HG02885 (cell line): ENCODE results near the gene NIPAL4.
A peak's percentile ranks its signal among the peaks of the same experiment; 100 is the strongest.
"Not testable (repeated sequence)": the region's sequence is repeated elsewhere in the genome, so short reads cannot be mapped to it uniquely, and the experiment has no call there.

Experiments
- ATAC-seq: cut with Tn5 transposase; IDR thresholded peaks from one replicate; pipeline ENCODE4 v1.9.1; 2021; ENCODE audit warnings: mild to moderate bottlenecking; ENCODE audit not compliant: unreplicated experiment, poor library complexity

The NIPAL4 gene

DNA sequence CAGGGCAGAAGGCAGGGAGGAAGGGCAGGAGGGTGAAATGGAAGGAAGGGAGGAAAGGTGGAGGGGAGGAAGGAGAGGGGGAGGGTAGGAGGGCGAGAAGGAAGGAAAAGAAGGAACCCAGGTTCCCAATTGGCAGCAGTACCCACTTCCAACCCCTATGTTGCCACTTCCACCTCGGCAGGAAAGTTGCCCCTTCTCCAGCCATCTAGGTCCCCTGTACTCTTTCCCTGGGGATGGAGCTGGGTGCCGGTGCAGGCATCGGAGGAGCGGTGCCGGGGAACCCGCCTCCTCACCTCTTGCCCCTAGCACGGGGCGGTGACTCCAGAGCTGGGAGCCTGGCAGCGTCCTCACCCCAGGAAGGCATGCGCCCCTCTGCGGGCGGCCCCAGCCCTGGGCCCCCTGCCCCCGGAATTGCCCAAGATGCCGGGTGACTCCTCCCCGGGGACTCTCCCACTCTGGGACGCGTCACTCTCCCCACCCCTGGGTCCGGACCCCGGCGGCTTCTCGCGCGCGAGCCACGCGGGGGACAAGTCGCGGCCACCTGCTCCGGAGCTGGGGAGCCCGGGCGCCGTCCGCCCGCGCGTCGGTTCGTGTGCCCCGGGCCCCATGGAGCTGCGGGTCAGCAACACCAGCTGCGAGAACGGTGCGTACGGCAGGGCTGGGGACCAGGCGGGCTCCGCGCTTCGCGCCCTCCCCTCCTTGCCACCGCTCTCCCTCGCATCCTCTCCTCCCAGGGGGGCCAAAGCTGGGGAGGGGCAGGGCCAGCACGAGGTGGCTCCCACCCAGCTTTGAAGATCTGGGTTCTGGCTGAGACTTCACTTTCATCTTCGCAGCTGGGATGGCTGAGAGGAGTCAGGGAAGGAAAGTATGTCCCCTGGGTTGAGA, at the start of gene NIPAL4:
TSS of gene NIPAL4 (plus strand) at position 499 of the 885 bp plus-strand sequence. CDS start at position 607, 108 bp downstream.
- ATAC-seq, result no peak

DNA sequence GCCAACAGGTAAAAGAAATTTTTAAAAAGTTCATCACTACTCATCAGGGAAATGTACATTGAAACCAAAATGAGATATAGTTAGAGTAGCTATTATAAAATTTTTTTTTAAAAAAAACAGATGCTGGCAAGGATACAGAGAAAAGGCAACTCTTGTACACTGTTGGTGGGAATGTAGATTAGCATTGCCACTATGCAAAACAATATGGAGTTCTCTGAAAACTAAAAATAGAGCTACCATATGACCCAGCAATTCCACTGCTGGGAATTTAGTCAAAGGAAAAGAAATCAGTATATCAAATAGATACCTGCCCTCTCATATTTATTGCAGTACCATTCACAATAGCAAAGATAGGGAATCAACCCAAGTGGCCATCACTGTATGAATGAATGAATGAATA, 44.2 kb upstream of the NIPAL4 start:
- no peak for ATAC-seq

DNA sequence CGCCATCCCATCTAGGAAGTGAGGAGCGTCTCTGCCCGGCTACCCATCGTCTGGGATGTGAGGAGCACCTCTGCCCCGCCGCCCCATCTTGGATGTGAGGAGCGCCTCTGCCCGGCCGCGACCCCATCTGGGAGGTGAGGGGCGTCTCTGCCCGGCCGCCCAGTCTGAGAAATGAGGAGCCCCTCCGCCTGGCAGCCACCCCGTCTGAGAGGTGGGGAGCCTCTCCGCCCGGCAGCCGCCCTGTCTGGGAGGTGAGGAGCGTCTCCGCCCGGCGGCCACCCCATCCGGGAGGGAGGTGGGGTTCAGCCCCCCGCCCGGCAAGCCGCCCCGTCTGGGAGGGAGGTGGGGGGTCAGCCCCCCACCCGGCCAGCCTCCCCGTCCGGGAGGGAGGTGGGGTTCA, 40.5 kb upstream of the NIPAL4 start:
- not testable (repeated sequence) for ATAC-seq

DNA sequence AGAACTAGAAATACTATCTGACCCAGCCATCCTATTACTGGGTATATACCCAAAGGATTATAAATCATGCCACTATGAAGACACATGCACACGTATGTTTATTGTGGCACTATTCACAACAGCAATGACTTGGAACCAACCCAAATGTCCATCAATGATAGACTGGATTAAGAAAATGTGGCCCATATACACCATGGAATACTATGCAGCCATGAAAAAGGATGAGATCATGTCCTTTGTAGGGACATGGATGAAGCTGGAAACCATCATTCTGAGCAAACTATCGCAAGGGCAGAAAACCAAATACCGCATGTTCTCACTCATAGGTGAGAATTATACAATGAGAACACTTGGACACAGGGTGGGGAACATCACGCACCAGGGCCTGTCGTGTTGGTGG, 30.1 kb upstream of the NIPAL4 start:
- not testable (repeated sequence) for ATAC-seq

DNA sequence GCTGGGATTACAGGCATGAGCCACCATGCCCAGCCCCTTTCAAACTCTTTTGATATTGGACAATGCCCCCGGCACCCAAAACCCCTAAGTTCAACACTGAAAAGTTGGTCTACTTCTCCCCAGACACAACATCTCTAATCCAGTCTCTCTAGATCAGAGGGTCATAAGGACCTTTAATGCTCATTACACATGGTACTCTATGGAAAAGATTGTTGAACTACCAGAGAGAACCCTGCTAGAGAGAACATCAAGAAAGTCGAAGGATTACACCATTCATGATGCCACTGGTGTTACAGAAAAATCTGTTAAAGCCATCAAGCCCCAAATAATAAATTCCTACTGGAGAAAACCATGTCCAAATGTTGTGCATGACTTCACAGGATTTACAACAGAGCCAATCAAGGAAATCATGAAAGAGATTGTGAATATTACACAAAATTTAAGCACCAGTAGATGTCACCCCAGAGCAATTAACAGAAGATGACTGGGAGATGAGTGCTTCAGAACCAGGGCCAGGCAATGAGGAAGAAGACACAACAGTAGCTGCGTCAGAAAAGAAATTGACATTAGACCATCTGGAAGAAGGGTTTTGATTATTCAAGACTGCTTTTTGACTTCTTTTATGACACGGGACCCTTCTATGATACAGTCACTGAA, 28.3 kb upstream of the NIPAL4 start:
- peak; percentile 84 for ATAC-seq

DNA sequence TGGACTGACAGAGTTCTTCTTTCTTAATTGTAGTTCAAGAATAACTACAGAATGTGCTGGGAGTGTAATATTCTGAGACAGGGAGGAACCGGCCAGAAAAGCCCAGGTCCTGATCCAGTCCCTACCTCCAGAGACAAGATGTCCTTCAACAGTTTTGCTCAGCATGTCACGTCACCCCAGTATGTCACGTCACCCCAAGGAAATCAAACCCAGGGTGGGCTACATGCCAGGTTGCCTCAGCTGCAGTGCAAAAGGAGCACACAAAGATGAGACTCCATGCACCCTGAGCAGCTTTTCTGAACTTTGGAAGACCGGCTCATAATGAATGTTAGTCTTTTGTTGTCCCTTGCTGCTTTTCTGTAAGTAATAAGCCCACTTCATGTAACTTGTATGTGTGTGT, 25.9 kb upstream of the NIPAL4 start:
- no peak for ATAC-seq

DNA sequence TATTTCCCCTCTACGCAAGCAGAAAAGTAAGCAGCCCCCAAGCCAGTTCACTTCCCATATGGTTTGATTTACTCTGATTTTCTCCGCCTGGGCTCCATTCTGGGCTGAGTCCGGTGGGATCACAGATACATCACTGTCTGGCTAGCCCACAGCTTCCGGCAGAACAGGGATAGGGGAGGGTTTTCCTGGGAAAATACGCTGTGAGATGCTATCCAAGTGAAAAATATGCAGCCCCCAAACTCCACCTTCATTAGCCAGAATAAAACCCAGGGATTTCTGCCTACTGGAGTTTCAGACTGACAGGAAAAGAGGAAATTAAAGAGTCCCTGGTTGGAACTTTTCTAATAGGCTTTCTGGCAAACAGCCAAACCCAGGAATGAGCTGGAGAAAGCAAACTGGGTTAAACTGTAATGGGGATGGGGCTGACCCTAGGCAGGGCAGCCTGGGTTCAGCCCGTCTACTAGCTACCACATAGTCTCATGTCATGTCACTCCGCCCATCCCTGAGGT, 16.9 kb upstream of the NIPAL4 start:
- ATAC-seq, result no peak

DNA sequence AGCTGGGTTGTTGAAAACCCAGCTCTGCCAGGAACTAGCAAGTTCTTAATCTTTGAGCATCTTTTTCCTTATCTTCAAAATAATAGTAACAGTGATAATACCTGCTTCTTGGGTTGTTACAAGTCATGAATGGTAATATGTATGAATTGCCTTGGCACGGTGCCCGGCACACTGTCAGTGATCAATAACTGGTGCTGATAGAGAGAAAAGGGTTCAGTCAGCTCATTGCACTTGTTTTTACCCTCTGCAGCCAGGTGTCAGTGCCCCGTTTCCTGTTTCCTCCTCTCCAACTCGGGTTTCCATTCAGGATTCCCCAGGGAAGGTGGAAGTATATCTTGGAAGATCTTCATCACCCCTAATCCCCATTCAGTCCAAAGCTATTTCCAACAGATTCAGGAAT, 15.8 kb upstream of the NIPAL4 start:
- no peak for ATAC-seq

DNA sequence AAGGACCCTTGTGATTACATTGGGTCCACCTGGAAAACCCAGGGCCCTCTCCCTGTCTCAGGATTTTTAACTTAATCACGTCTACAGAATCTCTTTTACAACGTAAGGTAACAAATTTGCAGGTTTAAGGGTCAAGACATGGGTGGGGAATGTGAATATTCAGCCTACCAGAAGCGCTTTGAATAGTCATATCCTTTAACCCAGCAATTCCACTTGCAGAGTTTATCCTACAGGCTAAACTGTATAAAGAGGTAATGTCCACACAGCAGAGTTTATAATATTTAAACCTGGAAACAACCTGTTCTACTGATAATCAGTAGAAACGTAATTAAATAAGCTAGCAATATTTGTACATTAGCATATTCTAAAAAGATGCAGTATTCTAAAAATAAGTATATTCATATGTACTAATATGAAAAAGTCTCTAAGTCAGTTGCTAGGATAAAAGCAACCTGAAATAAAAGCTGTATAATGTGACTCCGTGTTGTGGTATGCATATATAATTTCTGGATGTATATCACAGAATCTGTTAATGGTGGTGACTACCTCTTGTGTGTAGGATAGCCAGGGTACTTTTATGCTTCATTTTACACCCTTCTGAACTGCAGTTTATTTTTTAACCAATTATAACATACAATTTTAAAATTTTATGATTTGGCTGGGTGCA, 14.1 kb upstream of the NIPAL4 start:
- ATAC-seq, result no peak

DNA sequence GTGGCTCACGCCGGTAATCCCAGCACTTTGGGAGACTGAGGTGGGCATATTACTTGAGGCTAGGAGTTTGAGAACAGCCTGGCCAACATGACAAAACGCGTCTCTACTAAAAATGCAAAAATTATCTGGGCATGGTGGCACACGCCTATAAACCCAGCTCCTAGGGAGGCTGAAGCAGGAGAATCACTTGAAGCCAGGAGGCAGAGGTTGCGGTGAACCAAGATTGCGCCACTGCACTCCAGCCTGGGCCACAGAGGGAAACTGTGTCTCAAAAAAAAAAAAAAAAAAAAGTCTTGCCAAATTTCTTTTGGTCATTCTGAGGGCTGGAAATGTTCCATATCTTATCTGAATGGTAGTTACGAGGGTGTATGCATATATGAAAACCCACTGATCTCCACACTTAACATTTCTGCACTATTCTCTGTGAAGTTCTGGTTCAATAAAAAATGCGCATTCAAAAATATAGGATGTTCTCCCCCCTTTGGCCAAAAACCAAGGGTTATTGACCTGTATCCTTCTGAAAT, 13.5 kb upstream of the NIPAL4 start:
- ATAC-seq, result no peak

DNA sequence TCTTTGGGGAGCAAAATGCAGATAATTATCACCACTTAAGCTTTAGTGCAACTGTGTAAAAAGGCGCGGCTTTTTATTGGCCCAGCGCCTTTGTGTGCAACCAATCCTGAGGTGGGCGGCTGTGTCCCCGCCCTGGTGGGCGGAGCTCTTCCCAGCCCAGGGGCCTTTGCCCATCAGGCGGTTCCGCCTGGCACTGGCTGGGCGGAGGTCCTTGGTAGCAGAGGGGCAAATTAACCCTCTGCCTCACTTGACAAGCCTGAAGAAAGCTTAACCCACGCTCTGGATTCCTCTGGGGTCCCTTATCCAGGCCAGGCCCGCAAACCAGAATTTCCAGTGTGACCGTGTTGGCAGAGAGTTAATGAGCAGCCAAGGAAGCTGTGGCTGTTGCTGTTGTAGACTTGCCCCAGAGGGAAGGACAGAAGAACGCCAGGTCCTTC, 12.8 kb upstream of the NIPAL4 start:
- ATAC-seq, result no peak

DNA sequence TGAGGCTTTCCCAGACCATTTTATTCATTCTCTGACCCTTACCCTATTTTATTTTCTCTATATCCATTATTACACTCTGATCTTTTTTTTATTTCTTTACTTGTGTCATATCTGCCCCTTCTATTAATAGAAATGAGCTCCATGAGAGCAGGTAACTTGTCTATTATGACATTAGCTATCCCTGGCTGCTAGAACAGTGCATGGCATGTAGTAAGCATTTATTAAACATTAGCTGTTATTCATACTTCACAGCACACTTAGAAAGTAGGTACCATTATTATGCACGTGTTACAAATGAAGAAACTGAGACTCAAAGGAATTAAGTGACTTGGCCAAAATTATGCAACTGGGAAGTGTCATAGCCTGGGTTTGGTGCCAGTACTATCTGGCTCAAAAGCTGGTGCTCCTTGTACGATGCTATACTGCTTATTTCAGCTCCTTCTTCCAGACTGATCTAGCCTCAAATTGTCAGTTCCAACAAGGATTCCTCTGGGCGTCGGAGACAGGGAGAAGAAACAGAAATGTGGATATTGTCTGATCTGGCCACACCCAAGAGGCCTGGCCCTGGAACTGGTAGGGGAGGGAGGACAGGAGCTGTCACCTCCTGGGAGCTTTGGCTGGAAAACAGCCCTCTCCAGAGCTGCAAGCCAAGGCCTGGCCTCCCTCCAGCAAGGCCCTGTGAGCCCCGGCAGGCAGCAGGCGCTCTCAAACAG, 10.8 kb upstream of the NIPAL4 start:
- ATAC-seq, result no peak

DNA sequence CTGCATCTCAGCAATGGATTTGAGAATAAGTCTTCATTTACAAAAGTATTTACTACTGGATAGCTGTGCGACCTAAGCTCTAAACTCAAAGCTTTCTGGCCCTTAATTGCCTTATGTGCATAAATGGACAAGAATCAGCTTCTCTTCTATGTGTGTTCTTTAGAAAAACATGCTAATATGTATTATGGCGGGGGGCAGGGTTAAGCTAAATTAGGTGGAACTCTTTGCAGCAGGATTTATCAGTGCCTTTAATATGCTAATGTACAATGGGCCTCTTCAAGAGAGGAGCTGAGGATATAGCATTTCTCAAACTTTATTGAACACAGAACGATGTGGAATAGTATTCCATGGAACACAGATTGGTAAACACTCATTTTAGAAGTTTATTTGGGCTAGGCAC, 10.0 kb upstream of the NIPAL4 start:
- no peak for ATAC-seq

DNA sequence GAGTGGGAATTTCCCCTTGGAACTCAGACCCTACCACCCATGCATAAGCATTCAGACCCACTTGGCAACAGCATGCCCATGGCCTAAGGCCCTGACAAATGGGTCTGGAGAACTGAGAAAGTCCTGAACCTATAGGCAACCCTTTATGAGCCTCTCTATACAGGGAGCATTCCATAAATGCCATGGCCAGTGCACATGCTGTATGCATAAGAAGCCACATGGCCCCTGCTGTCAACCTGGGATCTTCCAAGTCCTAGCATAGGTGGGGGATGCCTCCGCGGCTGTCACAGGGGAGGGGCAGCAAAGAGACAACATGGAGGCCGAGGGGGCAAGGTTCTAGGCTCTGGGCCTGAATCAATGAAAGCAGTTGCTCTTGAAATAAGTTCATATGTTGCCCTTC, 8.2 kb upstream of the NIPAL4 start:
- no peak for ATAC-seq

DNA sequence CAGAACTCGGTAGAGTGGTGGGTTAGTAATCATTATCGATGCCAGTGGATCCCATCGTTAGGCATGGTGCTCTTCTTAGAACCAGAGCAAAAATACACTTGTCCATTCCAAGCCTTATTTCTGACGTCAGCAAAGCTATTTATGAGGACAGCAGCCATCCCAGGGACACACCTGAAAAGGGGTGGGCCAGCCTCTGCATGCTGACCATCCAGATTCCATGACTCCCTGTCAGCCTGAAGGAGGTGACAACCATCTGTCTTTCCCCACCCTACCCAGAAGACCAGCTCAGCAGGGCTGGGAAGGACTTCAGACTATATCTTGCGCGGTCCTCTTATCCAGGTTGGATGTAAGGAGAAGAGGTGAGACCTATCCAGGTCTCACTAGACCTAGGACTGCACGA, 5.7 kb upstream of the NIPAL4 start:
- no peak for ATAC-seq

DNA sequence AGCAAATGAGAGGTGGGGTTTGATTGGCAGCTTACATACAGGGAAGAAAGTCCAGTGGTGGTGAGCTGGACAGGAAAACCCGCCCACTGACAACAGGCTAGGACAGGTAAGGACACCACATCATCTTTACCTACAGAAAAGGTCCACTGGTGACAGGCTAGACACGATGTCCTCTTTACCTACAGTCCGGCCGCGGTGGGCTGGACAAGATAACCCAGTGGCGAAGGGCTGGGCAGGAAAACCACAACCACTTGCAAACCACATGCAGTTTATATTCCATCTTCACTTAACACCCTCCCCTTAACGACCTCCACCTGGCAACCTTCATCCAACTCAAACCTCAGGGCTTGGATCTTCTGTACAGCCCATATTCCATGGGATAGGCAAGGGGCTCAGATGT, 5.0 kb upstream of the NIPAL4 start:
- ATAC-seq, result no peak

DNA sequence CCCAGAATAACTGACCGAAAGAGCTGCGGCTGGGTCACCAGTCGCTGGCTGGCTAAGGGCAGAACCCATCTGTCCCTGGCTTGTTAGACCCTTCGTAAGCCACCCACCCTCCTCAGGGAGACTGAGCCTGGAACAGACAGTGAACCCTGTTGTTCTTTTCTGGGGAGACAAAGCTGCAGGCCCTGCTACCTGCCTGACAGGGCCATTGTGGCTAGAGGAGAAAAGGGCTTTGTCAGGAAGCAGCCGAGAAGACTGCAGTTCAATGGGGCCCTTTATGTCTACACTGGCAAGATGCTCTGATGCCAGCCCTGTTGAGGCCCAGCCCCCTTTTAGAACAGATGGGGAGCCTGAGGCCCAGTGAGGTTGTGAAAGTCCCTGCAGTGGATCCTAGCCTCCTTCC, 3.7 kb upstream of the NIPAL4 start:
- no peak for ATAC-seq

DNA sequence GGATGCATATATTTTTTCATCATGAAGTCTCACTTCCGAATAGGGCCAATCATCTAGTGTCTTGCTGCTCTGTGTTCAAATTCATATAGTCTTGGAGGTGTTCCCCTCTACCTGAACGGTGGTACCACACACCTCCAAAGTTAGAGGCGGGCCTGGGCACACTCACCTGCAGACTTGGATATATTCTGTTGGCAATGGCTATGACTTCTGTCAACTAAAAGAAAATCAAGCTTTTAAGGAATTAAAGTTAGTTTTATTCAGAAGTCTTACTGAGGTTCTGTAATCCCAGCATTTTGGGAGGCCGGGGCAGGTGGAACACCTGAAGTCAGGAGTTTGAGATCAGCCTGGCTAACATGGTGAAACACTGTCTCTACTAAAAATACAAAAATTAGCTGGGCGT, 2.6 kb upstream of the NIPAL4 start:
- ATAC-seq, result no peak

DNA sequence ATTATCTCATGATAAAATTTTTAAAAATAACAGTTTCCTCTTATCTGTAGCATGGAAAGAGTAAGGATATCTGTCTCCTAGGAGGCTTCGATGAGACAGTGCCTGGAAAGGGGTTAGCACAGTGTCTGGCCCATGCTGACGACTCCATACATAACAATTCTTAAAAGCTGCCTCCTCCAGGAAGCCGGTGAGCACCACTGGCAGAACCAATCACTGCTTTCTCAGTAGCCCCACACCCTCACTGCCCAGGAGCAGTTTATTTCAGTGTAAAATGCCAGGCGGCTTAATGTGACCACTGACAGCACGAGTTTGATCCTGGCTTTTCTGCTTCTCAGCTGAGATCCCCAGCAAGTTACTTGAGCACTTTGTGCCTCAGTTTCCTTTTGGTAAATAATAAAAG, 1.2 kb upstream of the NIPAL4 start:
- no peak for ATAC-seq
